Spleen (tissue), 11 donors: Measurements from ENCODE around the gene NFIB. TPM values are rescaled to one million over a fixed set of nuclear protein-coding genes. Genes with fewer than 3 reads are reported as not detected.

Experiments
- DNase-seq: peaks from one replicate; pipeline ENCODE4 v3.0.0-alpha.2; 2020
- H3K27ac ChIP-seq, 8 donors: fragments of 200-600 bp; sonication (generic) in 7 of 8; 1 replicate in 4 of 8; 2 replicates in 4 of 8; pipeline versions ENCODE4 v1.5.0 to v1.8.0; 2016 to 2021; ENCODE audit warnings: inconsistent platforms in 4 of 8, mild to moderate bottlenecking in 4 of 8, moderate library complexity in 1 of 8
- H3K27me3 ChIP-seq, 7 donors: fragments of 200-600 bp; sonication (generic) in 6 of 7; replicated peaks in 1 of 7; 1 replicate in 4 of 7; 2 replicates in 3 of 7; pipeline versions ENCODE4 v1.5.0 to v1.8.0; 2016 to 2021; ENCODE audit warnings: inconsistent platforms in 3 of 7, mild to moderate bottlenecking in 1 of 7
- H3K36me3 ChIP-seq, 6 donors: fragments of 200-600 bp; sonication (generic) in 5 of 6; 1 replicate in 4 of 6; 2 replicates in 2 of 6; pipeline versions ENCODE4 v1.5.0 to v1.8.0; 2016 to 2021; ENCODE audit warnings: inconsistent platforms in 2 of 6
- H3K4me1 ChIP-seq, 6 donors: fragments of 200-600 bp; sonication (generic) in 5 of 6; 1 replicate in 3 of 6; 2 replicates in 3 of 6; pipeline versions ENCODE4 v1.5.0 to v1.8.0; 2016 to 2021; ENCODE audit warnings: inconsistent platforms in 3 of 6
- H3K4me3 ChIP-seq, 8 donors: fragments of 200-600 bp; sonication (generic) in 7 of 8; 1 replicate in 4 of 8; 2 replicates in 4 of 8; pipeline versions ENCODE4 v1.5.0 to v1.8.0; 2016 to 2021; ENCODE audit warnings: inconsistent platforms in 4 of 8, mild to moderate bottlenecking in 4 of 8, moderate library complexity in 2 of 8
- H3K9me3 ChIP-seq, 8 donors: fragments of 200-600 bp; sonication (generic) in 7 of 8; 1 replicate in 4 of 8; 2 replicates in 4 of 8; pipeline versions ENCODE4 v1.5.0 to v1.8.0; 2016 to 2021; ENCODE audit warnings: inconsistent platforms in 4 of 8
- POLR2A ChIP-seq, 3 donors: fragments of 450-650 bp; IDR thresholded peaks; one replicate each; pipeline ENCODE4 v1.5.1; 2017; ENCODE audit warnings: antibody characterized with exemption in 3 of 3, mild to moderate bottlenecking in 1 of 3
- POLR2AphosphoS5 ChIP-seq, 3 donors: sonication (generic); formaldehyde crosslinking; IDR thresholded peaks; one replicate each; pipeline ENCODE4 v1.5.1; 2017; ENCODE audit warnings: antibody characterized with exemption in 3 of 3
- WGBS, 5 donors: extraction: QIAGEN DNeasy Blood & Tissue Kit in 3 of 5; methylation state at CpG; one replicate each; pipeline versions ENCODE4 v1.1.5 to v1.1.7; 2013 to 2018; 5-methylcytosine and 5-hydroxymethylcytosine counted together
- intact Hi-C: fragments of 100-400 bp; cut with DNase I; formaldehyde crosslinking; loops from one replicate; pipeline ENCODE4 v1.15.0; 2023; ENCODE audit warnings: low total_unique reads
- polyA plus RNA-seq, 3 donors: library from polyadenylated mRNA; stranded (reverse); fragments of 200-250 nt; gene quantifications; one replicate each; pipeline ENCODE4 v1.2.1, GENCODE V29; 2013
- total RNA-seq, 7 donors: library from RNA; depleted of rRNA in 3 of 7; stranded (reverse); fragments of >200 nt in 3 of 7; fragmentation: NEBNext Ultra II Directional in 4 of 7; extraction: Animal tissue kit (Norgen Biotek cat#: 25700) in 4 of 7; gene quantifications; one replicate each; pipeline versions ENCODE4 v1.1.0 to v1.2.1, GENCODE V29; 2016 to 2021
- TF ChIP-seq, protein P1 (sequence below), 11 experiments: fragments of 200-600 bp in 7 of 11; fragments of 450-650 bp in 4 of 11; sonication (generic) in 4 of 11; IDR thresholded peaks in 8 of 11; conservative IDR thresholded peaks in 3 of 11; 1 replicate in 7 of 11; 2 replicates in 4 of 11; pipeline versions ENCODE4 v1.4.0 to v1.8.0; 2016 to 2021; ENCODE audit warnings: antibody characterized with exemption in 11 of 11, inconsistent platforms in 4 of 11, mild to moderate bottlenecking in 1 of 11
- donor health status: healthy with polysubstance abuse.
- donor health status: DM: no; HTN: no; CAD: no; lungs with moderate emphysema.
- donor health status: DM: no; HTN: no; CAD: no.
- donor health status: Bipolar disorder and iron deficiency.
- donor health status: healthy.
- donor health status: DM: no; HTN: no; CAD: no.
- donor health status: DM: yes; HTN: yes; CAD: no.

Gene NFIB
- total and polyA plus RNA-seq, 10 donors, result 3.6 to 96.8 (median 48.4) TPM

DNA sequence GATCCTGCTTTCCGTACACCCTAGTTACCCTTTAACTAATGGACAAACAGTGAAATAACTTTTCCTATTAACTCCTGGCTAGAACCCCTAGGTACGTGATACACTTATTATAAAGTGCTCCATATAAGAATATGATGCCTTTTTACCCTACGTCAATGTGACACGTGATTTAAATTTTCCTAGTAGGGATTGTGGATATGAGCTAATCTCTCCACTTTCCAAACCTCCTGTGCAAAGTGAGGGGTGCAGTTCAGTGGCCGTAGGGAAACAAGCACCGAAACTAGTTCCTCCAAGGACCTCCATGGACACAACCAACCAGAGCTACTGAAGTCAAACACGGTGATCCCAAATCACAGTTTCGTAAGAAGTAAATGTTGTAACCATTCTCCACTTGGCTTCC, 19.3 kb downstream of the NFIB start:
- Histone ChIP-seq H3K27ac (no peak overlapping the region), H3K27me3 (peaks cover 0 to 8% (median 0%) of the 10 kb centered on the region in 7 donors), H3K36me3 (no peaks in the 10 kb centered on the region), H3K9me3 (no peaks in the 10 kb centered on the region), H3K4me1 (peaks cover 0 to 12% (median 2%) of the 10 kb centered on the region in 6 donors), H3K4me3 (no peak overlapping the region)
- 90 to 95% (median 92%) methylated on average over 8 of the region's 8 CpGs for WGBS, 5 donors
- TF ChIP-seq, protein P1, sequence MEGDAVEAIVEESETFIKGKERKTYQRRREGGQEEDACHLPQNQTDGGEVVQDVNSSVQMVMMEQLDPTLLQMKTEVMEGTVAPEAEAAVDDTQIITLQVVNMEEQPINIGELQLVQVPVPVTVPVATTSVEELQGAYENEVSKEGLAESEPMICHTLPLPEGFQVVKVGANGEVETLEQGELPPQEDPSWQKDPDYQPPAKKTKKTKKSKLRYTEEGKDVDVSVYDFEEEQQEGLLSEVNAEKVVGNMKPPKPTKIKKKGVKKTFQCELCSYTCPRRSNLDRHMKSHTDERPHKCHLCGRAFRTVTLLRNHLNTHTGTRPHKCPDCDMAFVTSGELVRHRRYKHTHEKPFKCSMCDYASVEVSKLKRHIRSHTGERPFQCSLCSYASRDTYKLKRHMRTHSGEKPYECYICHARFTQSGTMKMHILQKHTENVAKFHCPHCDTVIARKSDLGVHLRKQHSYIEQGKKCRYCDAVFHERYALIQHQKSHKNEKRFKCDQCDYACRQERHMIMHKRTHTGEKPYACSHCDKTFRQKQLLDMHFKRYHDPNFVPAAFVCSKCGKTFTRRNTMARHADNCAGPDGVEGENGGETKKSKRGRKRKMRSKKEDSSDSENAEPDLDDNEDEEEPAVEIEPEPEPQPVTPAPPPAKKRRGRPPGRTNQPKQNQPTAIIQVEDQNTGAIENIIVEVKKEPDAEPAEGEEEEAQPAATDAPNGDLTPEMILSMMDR (IDR thresholded peaks at IDR 0.05 in 8 of 11, conservative IDR thresholded peaks at IDR 0.05 in 3 of 11), result no peak
- no peak for TF ChIP-seq POLR2AphosphoS5 (IDR thresholded peaks at IDR 0.05)
- TF ChIP-seq POLR2A (IDR thresholded peaks at IDR 0.05), result no peak
- intact Hi-C loops, result no loop called here
- DNase-seq, result no peak

DNA sequence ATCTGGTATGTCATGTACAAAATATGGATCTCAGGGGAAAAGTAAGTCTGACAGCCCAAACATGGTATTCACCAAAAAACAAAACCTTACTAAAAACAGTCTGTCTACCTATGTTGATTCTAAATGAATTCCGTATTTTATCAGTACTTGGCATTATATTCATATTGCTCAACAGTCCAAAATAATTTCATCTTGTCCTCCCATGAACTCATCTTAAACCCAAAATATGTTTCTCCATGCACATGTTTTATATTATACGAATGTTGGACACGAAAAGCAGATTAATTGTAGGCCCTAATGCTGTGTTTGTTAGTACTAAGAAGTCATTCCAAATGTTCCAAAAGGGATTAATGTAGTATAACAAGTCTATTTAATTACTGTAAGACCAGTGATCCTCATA, 20.1 kb downstream of the NFIB start:
- DNase-seq, result no peak
- H3K27me3 ChIP-seq, result peaks cover 0 to 8% (median 0%) of the 10 kb centered on the region in 7 donors
- 83 to 96% (median 92%) methylated on average over 3 of the region's 3 CpGs for WGBS, 5 donors
- H3K36me3 ChIP-seq, result no peaks in the 10 kb centered on the region
- TF ChIP-seq, protein P1 (IDR thresholded peaks at IDR 0.05 in 8 of 11, conservative IDR thresholded peaks at IDR 0.05 in 3 of 11), result no peak
- TF ChIP-seq POLR2A (IDR thresholded peaks at IDR 0.05), result no peak
- no peak for TF ChIP-seq POLR2AphosphoS5 (IDR thresholded peaks at IDR 0.05)
- peaks cover 0 to 10% (median 2%) of the 10 kb centered on the region in 6 donors for H3K4me1 ChIP-seq
- H3K27ac ChIP-seq, result no peak overlapping the region
- intact Hi-C loops, result no loop called here
- H3K9me3 ChIP-seq, result no peaks in the 10 kb centered on the region
- no peak overlapping the region for H3K4me3 ChIP-seq

DNA sequence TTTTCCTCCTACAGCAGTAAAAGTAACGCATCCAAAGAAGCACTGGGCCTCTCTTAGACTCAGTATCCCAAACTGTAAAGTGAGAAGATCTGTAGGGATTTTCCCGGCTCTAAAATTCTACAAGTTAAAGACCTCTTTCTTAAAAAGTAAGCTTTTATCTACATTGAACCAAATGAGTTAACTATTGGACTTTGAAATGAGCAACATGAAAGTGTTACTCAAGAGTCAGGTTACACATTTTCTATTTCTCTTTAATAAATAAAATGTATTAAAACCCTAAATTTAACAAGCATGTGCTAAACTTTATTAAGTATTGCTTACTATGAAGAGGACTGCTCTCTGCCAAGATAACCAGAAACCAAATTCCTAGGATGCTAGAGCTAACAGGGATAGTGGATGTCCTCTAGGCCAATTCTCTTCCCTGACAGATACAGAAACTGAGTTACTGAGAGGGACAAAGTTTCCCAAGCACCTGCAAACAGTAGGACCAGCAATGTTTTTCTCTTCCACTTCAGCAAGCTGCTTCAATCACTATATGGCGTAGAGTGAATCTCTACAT, 21.7 kb downstream of the NFIB start:
- intact Hi-C loops, result no loop called here
- WGBS, 5 donors, result 32 to 92% (median 62%) methylated on average over 3 of the region's 3 CpGs
- no peak overlapping the region for H3K27ac ChIP-seq
- H3K9me3 ChIP-seq, result no peaks in the 10 kb centered on the region
- H3K36me3 ChIP-seq, result no peaks in the 10 kb centered on the region
- no peak overlapping the region for H3K4me3 ChIP-seq
- no peak for DNase-seq
- TF ChIP-seq, protein P1 (IDR thresholded peaks at IDR 0.05 in 8 of 11, conservative IDR thresholded peaks at IDR 0.05 in 3 of 11), result no peak
- TF ChIP-seq POLR2A (IDR thresholded peaks at IDR 0.05), result no peak
- TF ChIP-seq POLR2AphosphoS5 (IDR thresholded peaks at IDR 0.05), result no peak
- H3K4me1 ChIP-seq, result peaks cover 0 to under 1% (median 0%) of the 10 kb centered on the region in 6 donors
- peaks cover 0 to 8% (median 0%) of the 10 kb centered on the region in 7 donors for H3K27me3 ChIP-seq

DNA sequence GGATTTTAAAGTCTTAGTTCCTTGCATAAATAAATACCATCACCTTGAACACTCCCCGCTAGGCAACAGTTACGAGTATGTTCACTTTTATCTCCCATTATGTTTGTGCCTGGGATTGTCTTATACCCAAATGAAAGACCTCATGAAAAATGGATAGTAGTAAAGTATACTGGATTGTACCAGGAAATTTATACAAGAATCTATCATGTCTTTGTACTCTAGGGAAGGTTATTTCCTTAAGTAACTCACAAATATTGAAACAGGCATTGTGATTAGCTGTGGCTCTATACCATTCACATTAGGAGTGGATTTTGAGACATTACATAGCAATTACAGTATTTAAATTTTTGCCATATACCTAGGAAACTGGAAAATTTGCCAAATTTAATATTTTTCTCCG, 24.0 kb downstream of the NFIB start:
- Histone ChIP-seq H3K36me3 (no peaks in the 10 kb centered on the region), H3K27ac (no peak overlapping the region), H3K4me1 (peaks cover 0 to 2% (median 0%) of the 10 kb centered on the region in 6 donors), H3K27me3 (no peaks in the 10 kb centered on the region), H3K9me3 (no peaks in the 10 kb centered on the region), H3K4me3 (no peak overlapping the region)
- intact Hi-C loops, result no loop called here
- no peak for DNase-seq
- 71 to 90% (median 73%) methylated on average over 3 of the region's 3 CpGs for WGBS, 5 donors
- no peak for TF ChIP-seq POLR2AphosphoS5 (IDR thresholded peaks at IDR 0.05)
- no peak for TF ChIP-seq POLR2A (IDR thresholded peaks at IDR 0.05)
- TF ChIP-seq, protein P1 (IDR thresholded peaks at IDR 0.05 in 8 of 11, conservative IDR thresholded peaks at IDR 0.05 in 3 of 11), result no peak
